ENCODE results near the gene PTGR1. TPM values are rescaled to one million over a fixed set of nuclear protein-coding genes. Genes with fewer than 3 reads are reported as not detected.

The PTGR1 gene
- total and polyA plus RNA-seq, 2 experiments from 2014 or later, result 19.1 to 24.7 TPM

GRCh38 chr9:111637421-111637950, 38.0 kb upstream of the PTGR1 start:
- peaks cover 17% of the 10 kb centered on the region for H3K4me1 Mint-ChIP-seq
- DNase-seq (ENCODE audit: low spot score) (no peak), ATAC-seq (no peak)
- no peak overlapping the region for H3K4me2 ChIP-seq
- H2AFZ ChIP-seq, result no peak overlapping the region
- no peaks in the 10 kb centered on the region for H3F3A ChIP-seq (replicated peaks; ENCODE audit: low read depth)
- no peaks in the 10 kb centered on the region for H3K9me2 ChIP-seq (ENCODE audit: insufficient read depth)
- H3K27ac ChIP-seq (ENCODE audit: low read depth), result no peak overlapping the region
- no peak overlapping the region for H3K4me3 Mint-ChIP-seq
- H3K4me3 ChIP-seq, result no peak overlapping the region
- H3K4me1 ChIP-seq (ENCODE audit: insufficient read depth), result peaks cover 3% of the 10 kb centered on the region; the same call in 1 of the 2 replicates
- peaks cover 13% of the 10 kb centered on the region; the same call in 1 of the 2 replicates for H4K20me1 ChIP-seq (replicated peaks; ENCODE audit: insufficient read depth)
- TF ChIP-seq CREB1 (CRISPR knock-in tag; IDR thresholded peaks at IDR 0.05; ENCODE audit: low read depth) (no peak), EZH2phosphoT487 (IDR thresholded peaks at IDR 0.05; ENCODE audit: unreplicated experiment) (no peak), EZH2 (IDR thresholded peaks at IDR 0.05; ENCODE audit: low read depth, unreplicated experiment) (no peak), STAT1 (IDR thresholded peaks at IDR 0.05; ENCODE audit: unreplicated experiment) (no peak), JUNB (IDR thresholded peaks at IDR 0.05; ENCODE audit: unreplicated experiment) (no peak), ZNF331 (CRISPR knock-in tag; IDR thresholded peaks at IDR 0.05; ENCODE audit: low read depth) (no peak), NANOG (IDR thresholded peaks at IDR 0.05; ENCODE audit: borderline replicate concordance) (no peak), POLR2AphosphoS5 (IDR thresholded peaks at IDR 0.05; ENCODE audit: low read depth) (no peak), REST (IDR thresholded peaks at IDR 0.05; ENCODE audit: unreplicated experiment) (no peak), ETS1 (IDR thresholded peaks at IDR 0.05) (no peak), ZNF114 (CRISPR knock-in tag; IDR thresholded peaks at IDR 0.05) (no peak)
- TF ChIP-seq, protein P1, sequence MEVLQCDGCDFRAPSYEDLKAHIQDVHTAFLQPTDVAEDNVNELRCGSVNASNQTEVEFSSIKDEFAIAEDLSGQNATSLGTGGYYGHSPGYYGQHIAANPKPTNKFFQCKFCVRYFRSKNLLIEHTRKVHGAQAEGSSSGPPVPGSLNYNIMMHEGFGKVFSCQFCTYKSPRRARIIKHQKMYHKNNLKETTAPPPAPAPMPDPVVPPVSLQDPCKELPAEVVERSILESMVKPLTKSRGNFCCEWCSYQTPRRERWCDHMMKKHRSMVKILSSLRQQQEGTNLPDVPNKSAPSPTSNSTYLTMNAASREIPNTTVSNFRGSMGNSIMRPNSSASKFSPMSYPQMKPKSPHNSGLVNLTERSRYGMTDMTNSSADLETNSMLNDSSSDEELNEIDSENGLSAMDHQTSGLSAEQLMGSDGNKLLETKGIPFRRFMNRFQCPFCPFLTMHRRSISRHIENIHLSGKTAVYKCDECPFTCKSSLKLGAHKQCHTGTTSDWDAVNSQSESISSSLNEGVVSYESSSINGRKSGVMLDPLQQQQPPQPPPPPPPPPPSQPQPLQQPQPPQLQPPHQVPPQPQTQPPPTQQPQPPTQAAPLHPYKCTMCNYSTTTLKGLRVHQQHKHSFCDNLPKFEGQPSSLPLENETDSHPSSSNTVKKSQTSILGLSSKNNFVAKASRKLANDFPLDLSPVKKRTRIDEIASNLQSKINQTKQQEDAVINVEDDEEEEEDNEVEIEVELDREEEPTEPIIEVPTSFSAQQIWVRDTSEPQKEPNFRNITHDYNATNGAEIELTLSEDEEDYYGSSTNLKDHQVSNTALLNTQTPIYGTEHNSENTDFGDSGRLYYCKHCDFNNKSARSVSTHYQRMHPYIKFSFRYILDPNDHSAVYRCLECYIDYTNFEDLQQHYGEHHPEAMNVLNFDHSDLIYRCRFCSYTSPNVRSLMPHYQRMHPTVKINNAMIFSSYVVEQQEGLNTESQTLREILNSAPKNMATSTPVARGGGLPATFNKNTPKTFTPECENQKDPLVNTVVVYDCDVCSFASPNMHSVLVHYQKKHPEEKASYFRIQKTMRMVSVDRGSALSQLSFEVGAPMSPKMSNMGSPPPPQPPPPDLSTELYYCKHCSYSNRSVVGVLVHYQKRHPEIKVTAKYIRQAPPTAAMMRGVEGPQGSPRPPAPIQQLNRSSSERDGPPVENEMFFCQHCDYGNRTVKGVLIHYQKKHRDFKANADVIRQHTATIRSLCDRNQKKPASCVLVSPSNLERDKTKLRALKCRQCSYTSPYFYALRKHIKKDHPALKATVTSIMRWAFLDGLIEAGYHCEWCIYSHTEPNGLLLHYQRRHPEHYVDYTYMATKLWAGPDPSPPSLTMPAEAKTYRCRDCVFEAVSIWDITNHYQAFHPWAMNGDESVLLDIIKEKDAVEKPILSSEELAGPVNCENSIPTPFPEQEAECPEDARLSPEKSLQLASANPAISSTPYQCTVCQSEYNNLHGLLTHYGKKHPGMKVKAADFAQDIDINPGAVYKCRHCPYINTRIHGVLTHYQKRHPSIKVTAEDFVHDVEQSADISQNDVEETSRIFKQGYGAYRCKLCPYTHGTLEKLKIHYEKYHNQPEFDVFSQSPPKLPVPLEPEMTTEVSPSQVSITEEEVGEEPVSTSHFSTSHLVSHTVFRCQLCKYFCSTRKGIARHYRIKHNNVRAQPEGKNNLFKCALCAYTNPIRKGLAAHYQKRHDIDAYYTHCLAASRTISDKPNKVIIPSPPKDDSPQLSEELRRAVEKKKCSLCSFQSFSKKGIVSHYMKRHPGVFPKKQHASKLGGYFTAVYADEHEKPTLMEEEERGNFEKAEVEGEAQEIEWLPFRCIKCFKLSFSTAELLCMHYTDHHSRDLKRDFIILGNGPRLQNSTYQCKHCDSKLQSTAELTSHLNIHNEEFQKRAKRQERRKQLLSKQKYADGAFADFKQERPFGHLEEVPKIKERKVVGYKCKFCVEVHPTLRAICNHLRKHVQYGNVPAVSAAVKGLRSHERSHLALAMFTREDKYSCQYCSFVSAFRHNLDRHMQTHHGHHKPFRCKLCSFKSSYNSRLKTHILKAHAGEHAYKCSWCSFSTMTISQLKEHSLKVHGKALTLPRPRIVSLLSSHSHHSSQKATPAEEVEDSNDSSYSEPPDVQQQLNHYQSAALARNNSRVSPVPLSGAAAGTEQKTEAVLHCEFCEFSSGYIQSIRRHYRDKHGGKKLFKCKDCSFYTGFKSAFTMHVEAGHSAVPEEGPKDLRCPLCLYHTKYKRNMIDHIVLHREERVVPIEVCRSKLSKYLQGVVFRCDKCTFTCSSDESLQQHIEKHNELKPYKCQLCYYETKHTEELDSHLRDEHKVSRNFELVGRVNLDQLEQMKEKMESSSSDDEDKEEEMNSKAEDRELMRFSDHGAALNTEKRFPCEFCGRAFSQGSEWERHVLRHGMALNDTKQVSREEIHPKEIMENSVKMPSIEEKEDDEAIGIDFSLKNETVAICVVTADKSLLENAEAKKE (CRISPR knock-in tag; IDR thresholded peaks at IDR 0.05), result no peak
- TF ChIP-seq, protein P2, sequence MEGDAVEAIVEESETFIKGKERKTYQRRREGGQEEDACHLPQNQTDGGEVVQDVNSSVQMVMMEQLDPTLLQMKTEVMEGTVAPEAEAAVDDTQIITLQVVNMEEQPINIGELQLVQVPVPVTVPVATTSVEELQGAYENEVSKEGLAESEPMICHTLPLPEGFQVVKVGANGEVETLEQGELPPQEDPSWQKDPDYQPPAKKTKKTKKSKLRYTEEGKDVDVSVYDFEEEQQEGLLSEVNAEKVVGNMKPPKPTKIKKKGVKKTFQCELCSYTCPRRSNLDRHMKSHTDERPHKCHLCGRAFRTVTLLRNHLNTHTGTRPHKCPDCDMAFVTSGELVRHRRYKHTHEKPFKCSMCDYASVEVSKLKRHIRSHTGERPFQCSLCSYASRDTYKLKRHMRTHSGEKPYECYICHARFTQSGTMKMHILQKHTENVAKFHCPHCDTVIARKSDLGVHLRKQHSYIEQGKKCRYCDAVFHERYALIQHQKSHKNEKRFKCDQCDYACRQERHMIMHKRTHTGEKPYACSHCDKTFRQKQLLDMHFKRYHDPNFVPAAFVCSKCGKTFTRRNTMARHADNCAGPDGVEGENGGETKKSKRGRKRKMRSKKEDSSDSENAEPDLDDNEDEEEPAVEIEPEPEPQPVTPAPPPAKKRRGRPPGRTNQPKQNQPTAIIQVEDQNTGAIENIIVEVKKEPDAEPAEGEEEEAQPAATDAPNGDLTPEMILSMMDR (conservative IDR thresholded peaks at IDR 0.05; ENCODE audit: low read depth in 2 of 2), result no peak
- H3K27me3 Mint-ChIP-seq (ENCODE audit: insufficient read depth, low read depth, poor library complexity), result no peaks in the 10 kb centered on the region
- H3K36me3 Mint-ChIP-seq (ENCODE audit: low read depth), result no peaks in the 10 kb centered on the region; the same call in 2 of the 3 replicates
- H3K27ac Mint-ChIP-seq, result no peak overlapping the region
- H3K79me2 ChIP-seq (replicated peaks; ENCODE audit: insufficient read depth), result peaks cover 71% of the 10 kb centered on the region
- H3K9me3 Mint-ChIP-seq, result no peaks in the 10 kb centered on the region; the same call in 2 of the 3 replicates
- H3K27me3 ChIP-seq (ENCODE audit: insufficient read depth), result no peaks in the 10 kb centered on the region
- 0 out of 2 replicates have a peak, but pooled peaks cover 3% of the 10 kb centered on the region for H3K36me3 ChIP-seq (ENCODE audit: insufficient read depth)

Measured in GM23338 (cell line).